ENCODE results near the gene IQCE. TPM values are rescaled to one million over a fixed set of nuclear protein-coding genes. Genes with fewer than 3 reads are reported as not detected.

IQCE gene
- total and polyA plus RNA-seq, 4 experiments from 2014 or later, result 0.81 to 9.4 (median 5.9) TPM

- Histone ChIP-seq H3K9me3 (ENCODE audit: control insufficient read depth in 1 of 2, low read length in 2 of 2) (no peaks in the 10 kb centered on the region), H3K36me3 (ENCODE audit: insufficient read depth, low read length) (no peaks in the 10 kb centered on the region), H3K4me1 (ENCODE audit: insufficient read depth, low read length) (peaks cover 14% of the 10 kb centered on the region), H3K4me3 (ENCODE audit: low read length in 2 of 2) (no peak overlapping the region), H3K27ac (ENCODE audit: low read depth, low read length) (no peak overlapping the region), H3K27me3 (ENCODE audit: insufficient read depth, low read length) (no peaks in the 10 kb centered on the region)
- Mint-ChIP-seq H3K4me1 (peaks cover 8 to 18% (median 11%) of the 10 kb centered on the region in 4 donors), H3K4me3 (peak overlapping the region in 7 of 8 donors; percentile 19 to 88 (median 67)), H3K27me3 (no peaks in the 10 kb centered on the region), H3K27ac (peak overlapping the region in 5 of 7 donors; percentile 18 to 68 (median 52)), H3K36me3 (peaks cover 0 to 2% of the 10 kb centered on the region in 2 donors), H3K9me3 (no peaks in the 10 kb centered on the region)
- POLR2A ChIA-PET (ENCODE audit: partially characterized antibody), result interaction anchor here (0.9 to 1.4 kb wide), 2 partner anchors 31 to 134 kb away, joined by 3 to 4 read pairs; no protein-coding TSS in a partner anchor
- peak in 3 of 5 donors; percentile 15 to 34 (median 23) for DNase-seq
- intact Hi-C loops (cut with micrococcal nuclease), result no loop called here
- CTCF ChIA-PET (ENCODE audit: partially characterized antibody), result interaction anchor here (0.6 to 1.3 kb wide), 3 partner anchors 37 to 64 kb away, joined by 3 to 6 read pairs (median 4); no protein-coding TSS in a partner anchor
These were observed 86.6 kb downstream of the IQCE start for GRCh38 chr7:2645274-2645868.

DNA sequence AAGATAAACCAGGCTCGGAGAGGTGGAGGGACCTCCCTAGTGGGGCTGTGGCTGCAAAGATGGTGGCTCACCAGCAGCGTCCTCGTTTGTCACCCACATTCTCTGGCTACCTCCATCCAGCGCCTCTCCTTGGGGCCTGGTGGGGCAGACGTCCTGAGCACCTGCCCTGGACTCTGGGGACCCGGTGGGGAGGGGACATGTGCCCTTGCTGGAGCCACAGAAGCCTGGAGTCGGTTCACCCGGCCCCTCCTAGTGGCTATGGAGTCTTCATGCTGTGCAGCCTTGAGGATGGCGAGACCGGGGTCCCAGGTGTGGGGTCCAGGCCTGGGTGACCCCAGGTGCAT, 87.5 kb downstream of the IQCE start:
- Histone ChIP-seq H3K4me3 (ENCODE audit: low read length in 2 of 2) (no peak overlapping the region), H3K4me1 (ENCODE audit: insufficient read depth, low read length) (peaks cover 14% of the 10 kb centered on the region), H3K27me3 (ENCODE audit: insufficient read depth, low read length) (no peaks in the 10 kb centered on the region), H3K36me3 (ENCODE audit: insufficient read depth, low read length) (no peaks in the 10 kb centered on the region), H3K9me3 (ENCODE audit: control insufficient read depth in 1 of 2, low read length in 2 of 2) (no peaks in the 10 kb centered on the region), H3K27ac (ENCODE audit: low read depth, low read length) (no peak overlapping the region)
- POLR2A ChIA-PET (ENCODE audit: partially characterized antibody), result interaction anchor here (1.4 kb wide), 1 partner anchor 135 kb away, joined by 4 read pairs; no protein-coding TSS in a partner anchor
- Mint-ChIP-seq H3K4me1 (peaks cover 8 to 18% (median 11%) of the 10 kb centered on the region in 4 donors), H3K9me3 (no peaks in the 10 kb centered on the region), H3K27ac (no peak overlapping the region), H3K36me3 (peaks cover 0 to 2% of the 10 kb centered on the region in 2 donors), H3K4me3 (no peak overlapping the region), H3K27me3 (no peaks in the 10 kb centered on the region)
- intact Hi-C loops (cut with micrococcal nuclease), result no loop called here
- no peak for DNase-seq
- CTCF ChIA-PET (ENCODE audit: partially characterized antibody), result no interaction called here

DNA sequence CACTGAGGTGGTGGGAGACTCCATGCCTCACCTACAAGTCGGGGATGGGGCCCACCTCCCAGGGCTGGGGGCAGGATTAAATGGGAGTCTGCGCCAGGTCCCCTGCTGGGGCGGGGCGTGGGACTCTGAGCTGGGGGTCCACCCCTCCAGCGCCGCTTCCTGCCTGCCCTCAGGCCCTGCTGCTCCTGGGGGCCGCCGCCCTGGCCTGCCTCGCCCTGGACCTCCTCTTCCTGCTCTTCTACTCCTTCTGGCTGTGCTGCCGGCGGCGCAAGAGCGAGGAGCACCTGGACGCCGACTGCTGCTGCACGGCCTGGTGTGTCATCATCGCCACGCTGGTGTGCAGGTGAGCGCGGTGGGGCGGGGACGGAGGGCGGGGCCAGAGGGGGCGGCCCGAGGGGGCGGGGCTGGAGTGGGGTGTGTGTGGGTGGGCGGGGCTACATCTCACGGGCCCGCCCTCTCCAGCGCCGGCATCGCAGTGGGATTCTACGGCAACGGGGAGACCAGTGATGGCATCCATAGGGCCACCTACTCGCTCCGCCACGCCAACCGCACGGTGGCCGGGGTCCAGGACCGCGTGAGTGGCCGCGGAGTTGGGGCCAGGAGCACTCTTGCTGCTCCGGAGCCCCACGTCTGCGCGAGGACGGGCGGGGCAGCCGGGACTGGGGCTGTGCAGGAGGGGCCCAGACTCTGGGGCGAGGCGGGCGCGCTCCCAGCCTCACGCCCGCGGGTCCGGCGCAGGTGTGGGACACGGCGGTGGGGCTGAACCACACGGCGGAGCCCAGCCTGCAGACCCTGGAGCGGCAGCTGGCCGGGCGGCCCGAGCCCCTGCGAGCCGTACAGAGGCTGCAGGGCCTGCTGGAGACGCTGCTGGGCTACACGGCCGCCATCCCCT, 88.1 kb downstream of the IQCE start:
- no peaks in the 10 kb centered on the region for H3K27me3 Mint-ChIP-seq
- H3K9me3 ChIP-seq (ENCODE audit: control insufficient read depth in 1 of 2, low read length in 2 of 2), result no peaks in the 10 kb centered on the region
- peaks cover 14% of the 10 kb centered on the region for H3K4me1 ChIP-seq (ENCODE audit: insufficient read depth, low read length)
- H3K36me3 ChIP-seq (ENCODE audit: insufficient read depth, low read length), result no peaks in the 10 kb centered on the region
- CTCF ChIA-PET (ENCODE audit: partially characterized antibody), result interaction anchor here (1.6 kb wide), 1 partner anchor 63 kb away, joined by 3 read pairs; no protein-coding TSS in a partner anchor
- intact Hi-C loops (cut with micrococcal nuclease), result no loop called here
- H3K9me3 Mint-ChIP-seq, result no peaks in the 10 kb centered on the region
- H3K27ac ChIP-seq (ENCODE audit: low read depth, low read length), result no peak overlapping the region
- H3K27ac Mint-ChIP-seq, result no peak overlapping the region
- H3K27me3 ChIP-seq (ENCODE audit: insufficient read depth, low read length), result no peaks in the 10 kb centered on the region
- H3K4me3 ChIP-seq (ENCODE audit: low read length in 2 of 2), result no peak overlapping the region
- peaks cover 0 to 2% of the 10 kb centered on the region in 2 donors for H3K36me3 Mint-ChIP-seq
- POLR2A ChIA-PET (ENCODE audit: partially characterized antibody), result no interaction called here
- H3K4me1 Mint-ChIP-seq, result peaks cover 8 to 18% (median 11%) of the 10 kb centered on the region in 4 donors
- DNase-seq, result peak in 1 of 5 donors; percentile 22
- no peak overlapping the region for H3K4me3 Mint-ChIP-seq

- H3K27ac ChIP-seq (ENCODE audit: low read depth, low read length), result no peak overlapping the region
- no peak overlapping the region for H3K4me3 ChIP-seq (ENCODE audit: low read length in 2 of 2)
- H3K27me3 Mint-ChIP-seq, result no peaks in the 10 kb centered on the region
- intact Hi-C loops (cut with micrococcal nuclease), result no loop called here
- peaks cover 0 to 2% of the 10 kb centered on the region in 2 donors for H3K36me3 Mint-ChIP-seq
- H3K9me3 ChIP-seq (ENCODE audit: control insufficient read depth in 1 of 2, low read length in 2 of 2), result no peaks in the 10 kb centered on the region
- ChIA-PET CTCF (ENCODE audit: partially characterized antibody) (interaction anchor here (1.5 to 1.6 kb wide), 2 partner anchors 23 to 63 kb away, joined by 3 read pairs; no protein-coding TSS in a partner anchor), POLR2A (ENCODE audit: partially characterized antibody) (no interaction called here)
- DNase-seq, result no peak
- H3K4me3 Mint-ChIP-seq, result no peak overlapping the region
- peaks cover 8 to 18% (median 11%) of the 10 kb centered on the region in 4 donors for H3K4me1 Mint-ChIP-seq
- peaks cover 14% of the 10 kb centered on the region for H3K4me1 ChIP-seq (ENCODE audit: insufficient read depth, low read length)
- H3K27ac Mint-ChIP-seq, result no peak overlapping the region
- no peaks in the 10 kb centered on the region for H3K27me3 ChIP-seq (ENCODE audit: insufficient read depth, low read length)
- no peaks in the 10 kb centered on the region for H3K36me3 ChIP-seq (ENCODE audit: insufficient read depth, low read length)
- no peaks in the 10 kb centered on the region for H3K9me3 Mint-ChIP-seq
These were observed 88.9 kb downstream of the IQCE start for GRCh38 chr7:2647594-2648172.

GRCh38 chr7:2649139-2649838, 90.5 kb downstream of the IQCE start:
- Histone ChIP-seq H3K4me1 (ENCODE audit: insufficient read depth, low read length) (peaks cover 14% of the 10 kb centered on the region), H3K9me3 (ENCODE audit: control insufficient read depth in 1 of 2, low read length in 2 of 2) (no peaks in the 10 kb centered on the region), H3K27ac (ENCODE audit: low read depth, low read length) (no peak overlapping the region), H3K27me3 (ENCODE audit: insufficient read depth, low read length) (no peaks in the 10 kb centered on the region), H3K36me3 (ENCODE audit: insufficient read depth, low read length) (no peaks in the 10 kb centered on the region), H3K4me3 (ENCODE audit: low read length in 2 of 2) (no peak overlapping the region)
- Mint-ChIP-seq H3K9me3 (no peaks in the 10 kb centered on the region), H3K27me3 (no peaks in the 10 kb centered on the region), H3K4me3 (no peak overlapping the region), H3K36me3 (peaks cover 0 to 2% of the 10 kb centered on the region in 2 donors), H3K27ac (no peak overlapping the region), H3K4me1 (peaks cover 8 to 14% (median 10%) of the 10 kb centered on the region in 4 donors)
- no peak for DNase-seq
- intact Hi-C loops (cut with micrococcal nuclease), result no loop called here
- POLR2A ChIA-PET (ENCODE audit: partially characterized antibody), result no interaction called here
- CTCF ChIA-PET (ENCODE audit: partially characterized antibody), result interaction anchor here (1.0 to 1.5 kb wide), 2 partner anchors 21 to 37 kb away, joined by 3 read pairs; no protein-coding TSS in a partner anchor

GRCh38 chr7:2649991-2650390, 91.2 kb downstream of the IQCE start:
- ChIA-PET POLR2A (ENCODE audit: partially characterized antibody) (no interaction called here), CTCF (ENCODE audit: partially characterized antibody) (no interaction called here)
- H3K27ac Mint-ChIP-seq, result no peak overlapping the region
- Histone ChIP-seq H3K4me1 (ENCODE audit: insufficient read depth, low read length) (peaks cover 8% of the 10 kb centered on the region), H3K27ac (ENCODE audit: low read depth, low read length) (no peak overlapping the region), H3K36me3 (ENCODE audit: insufficient read depth, low read length) (no peaks in the 10 kb centered on the region), H3K9me3 (ENCODE audit: control insufficient read depth in 1 of 2, low read length in 2 of 2) (no peaks in the 10 kb centered on the region), H3K27me3 (ENCODE audit: insufficient read depth, low read length) (no peaks in the 10 kb centered on the region), H3K4me3 (ENCODE audit: low read length in 2 of 2) (no peak overlapping the region)
- no peaks in the 10 kb centered on the region for H3K9me3 Mint-ChIP-seq
- peaks cover 0 to under 1% of the 10 kb centered on the region in 2 donors for H3K36me3 Mint-ChIP-seq
- H3K4me1 Mint-ChIP-seq, result peaks cover 6 to 8% (median 7%) of the 10 kb centered on the region in 4 donors
- H3K4me3 Mint-ChIP-seq, result no peak overlapping the region
- intact Hi-C loops (cut with micrococcal nuclease), result no loop called here
- H3K27me3 Mint-ChIP-seq, result no peaks in the 10 kb centered on the region
- no peak for DNase-seq

All from CD4-positive, alpha-beta memory T cell (primary cell).